OCI-LY7 (cell line): ENCODE results near the gene SNX2. TPM values are rescaled to one million over a fixed set of nuclear protein-coding genes. Genes with fewer than 3 reads are reported as not detected.

ENCODE experiments used
- BruUV-seq: library from RNA; stranded (reverse); fragments of 400-500 nt; replicated peaks from 2 replicates; lab custom pipeline; 2021; lab: Mats Ljungman, UMichigan
- CTCF ChIA-PET: fragments of 300-600 bp; sonication (Branson Sonifier 250); formaldehyde crosslinking; loops from one replicate; lab custom pipeline; 2022; ENCODE audit warnings: antibody characterized with exemption; ENCODE audit not compliant: unreplicated experiment; lab: Charles Lee
- POLR2A ChIA-PET: fragments of 300-600 bp; sonication (Branson Sonifier 250); formaldehyde crosslinking; loops from one replicate; lab custom pipeline; 2022; ENCODE audit warnings: antibody characterized with exemption; lab: Charles Lee
- DNase-seq: peaks from one replicate; pipeline ENCODE4 v3.0.0-alpha.2; 2015; ENCODE audit warnings: low spot score
- H2AFZ ChIP-seq: fragments of 200-600 bp; sonication (generic), shearing (Covaris generic); 2 replicates; pipeline ENCODE4 v1.6.1; 2014; ENCODE audit warnings: mild to moderate bottlenecking, antibody characterized with exemption, low read length, moderate library complexity
- H3K27ac ChIP-seq: fragments of 200-600 bp; sonication (generic); 2 replicates; pipeline ENCODE4 v1.5.1; 2014; ENCODE audit warnings: mixed run types, low read depth, mild to moderate bottlenecking, moderate library complexity, low read length, inconsistent platforms; ENCODE audit not compliant: poor library complexity, severe bottlenecking
- H3K36me3 ChIP-seq: fragments of 200-600 bp; sonication (generic); 2 replicates; pipeline ENCODE4 v1.6.1; 2014; ENCODE audit warnings: mild to moderate bottlenecking, antibody characterized with exemption, low read length, moderate library complexity, mixed read lengths; ENCODE audit not compliant: insufficient read depth
- H3K4me1 ChIP-seq: fragments of 200-600 bp; sonication (generic); 2 replicates; pipeline ENCODE4 v1.5.1; 2014; ENCODE audit warnings: mild to moderate bottlenecking, low read length; ENCODE audit not compliant: insufficient read depth, poor library complexity, severe bottlenecking
- H3K4me2 ChIP-seq: fragments of 200-600 bp; sonication (generic); 2 replicates; pipeline ENCODE4 v1.6.1; 2014; ENCODE audit warnings: mild to moderate bottlenecking, low read length
- H3K4me3 ChIP-seq: fragments of 200-600 bp; sonication (generic); 2 replicates; pipeline ENCODE4 v1.5.1; 2014; ENCODE audit warnings: mild to moderate bottlenecking, low read depth, low read length; ENCODE audit not compliant: poor library complexity, severe bottlenecking
- H3K79me2 ChIP-seq: fragments of 200-600 bp; sonication (generic); 2 replicates; pipeline ENCODE4 v1.6.1; 2016; ENCODE audit warnings: low read depth, mild to moderate bottlenecking, low read length, moderate library complexity, mixed read lengths; ENCODE audit not compliant: insufficient read depth
- H3K9me2 ChIP-seq: fragments of 200-600 bp; sonication (generic); 2 replicates; pipeline ENCODE4 v1.6.1; 2016; ENCODE audit warnings: mild to moderate bottlenecking, low read length, mixed read lengths; ENCODE audit not compliant: insufficient read depth
- H3K9me3 ChIP-seq: fragments of 200-600 bp; sonication (generic); 2 replicates; pipeline ENCODE4 v1.6.1; 2014; ENCODE audit warnings: mild to moderate bottlenecking, mixed run types, low read length, mixed read lengths
- H4K20me1 ChIP-seq: fragments of 200-600 bp; sonication (generic); 2 replicates; pipeline ENCODE4 v1.6.1; 2014; ENCODE audit warnings: mild to moderate bottlenecking, antibody characterized with exemption, low read length, moderate library complexity, mixed read lengths; ENCODE audit not compliant: insufficient read depth
- CTCF ChIP-seq: fragments of 200-600 bp; sonication (generic); conservative IDR thresholded peaks from 2 replicates; pipeline ENCODE4 v1.5.1; 2014; ENCODE audit warnings: mild to moderate bottlenecking, antibody characterized with exemption, low read length, moderate library complexity, mixed read lengths
- EZH2phosphoT487 ChIP-seq: fragments of 200-600 bp; sonication (generic); IDR thresholded peaks from 2 replicates; pipeline ENCODE4 v1.6.1; 2018; ENCODE audit warnings: low read depth, borderline replicate concordance, mild to moderate bottlenecking, mixed run types, antibody characterized with exemption, low read length, moderate library complexity, mixed read lengths
- intact Hi-C: fragments of 100-400 bp; cut with micrococcal nuclease; formaldehyde crosslinking; loops from one replicate; pipeline ENCODE4 v1.10.0; 2022; ENCODE audit not compliant: unreplicated experiment
- total RNA-seq, 2 experiments: library from RNA; depleted of rRNA in 1 of 2; stranded (reverse); fragments of >200 nt in 1 of 2; shearing (Covaris generic) in 1 of 2; gene quantifications; 2 replicates each; pipeline ENCODE4 v1.2.3, GENCODE V29; 2014 to 2022

Gene SNX2
- total RNA-seq, 2 experiments from 2014 or later, result 47.1 to 78.3 TPM

- TF ChIP-seq CTCF, result no peak
- TF ChIP-seq EZH2phosphoT487, result no peak
- H3K4me2 ChIP-seq, result no peak overlapping the region
- H3K9me3 ChIP-seq, result no peaks in the 10 kb centered on the region
- no peaks in the 10 kb centered on the region for H3K9me2 ChIP-seq
- H3K27ac ChIP-seq, result no peak overlapping the region
- no peaks in the 10 kb centered on the region for H3K4me1 ChIP-seq
- no peaks in the 10 kb centered on the region for H3K79me2 ChIP-seq
- CTCF ChIA-PET, result no interaction called here
- BruUV-seq, result no TSS peak
- no peaks in the 10 kb centered on the region for H4K20me1 ChIP-seq
- H2AFZ ChIP-seq, result no peak overlapping the region
- no peak for DNase-seq
- intact Hi-C loops, result no loop called here
- H3K4me3 ChIP-seq, result no peak overlapping the region
- no peaks in the 10 kb centered on the region for H3K36me3 ChIP-seq
- POLR2A ChIA-PET, result interaction anchor here (0.6 kb wide), 1 partner anchor 62 kb away, joined by 3 read pairs; no protein-coding TSS in a partner anchor
Observed at GRCh38 chr5:122745597-122745996, 29.3 kb upstream of the SNX2 start.

GRCh38 chr5:122749886-122750285, 25.0 kb upstream of the SNX2 start:
- no TSS peak for BruUV-seq
- no peak overlapping the region for H3K27ac ChIP-seq
- CTCF ChIA-PET, result no interaction called here
- H3K79me2 ChIP-seq, result no peaks in the 10 kb centered on the region
- no peak overlapping the region for H2AFZ ChIP-seq
- H3K9me2 ChIP-seq, result no peaks in the 10 kb centered on the region
- no peaks in the 10 kb centered on the region for H4K20me1 ChIP-seq
- H3K4me2 ChIP-seq, result no peak overlapping the region
- H3K4me1 ChIP-seq, result no peaks in the 10 kb centered on the region
- no peaks in the 10 kb centered on the region for H3K36me3 ChIP-seq
- DNase-seq, result no peak
- no peaks in the 10 kb centered on the region for H3K9me3 ChIP-seq
- intact Hi-C loops, result no loop called here
- POLR2A ChIA-PET, result interaction anchor here (0.9 kb wide), 1 partner anchor 8 kb away, joined by 4 read pairs; no protein-coding TSS in a partner anchor
- H3K4me3 ChIP-seq, result no peak overlapping the region
- no peak for TF ChIP-seq EZH2phosphoT487
- TF ChIP-seq CTCF, result no peak

GRCh38 chr5:122751293-122751782, 23.5 kb upstream of the SNX2 start:
- Histone ChIP-seq H3K9me3 (no peaks in the 10 kb centered on the region), H3K9me2 (no peaks in the 10 kb centered on the region), H2AFZ (no peak overlapping the region), H4K20me1 (no peaks in the 10 kb centered on the region), H3K36me3 (no peaks in the 10 kb centered on the region), H3K4me3 (no peak overlapping the region), H3K4me1 (no peaks in the 10 kb centered on the region), H3K27ac (no peak overlapping the region), H3K79me2 (no peaks in the 10 kb centered on the region), H3K4me2 (no peak overlapping the region)
- no peak for DNase-seq
- CTCF ChIA-PET, result no interaction called here
- no peak for TF ChIP-seq EZH2phosphoT487
- TF ChIP-seq CTCF, result no peak
- intact Hi-C loops, result no loop called here
- POLR2A ChIA-PET, result interaction anchor here (0.6 to 1.1 kb wide), 2 partner anchors 14 to 990 kb away, joined by 3 read pairs; no protein-coding TSS in a partner anchor
- no TSS peak for BruUV-seq
